Keratinocyte (primary cell): ENCODE measurements around the gene DMRT1. TPM values are rescaled to one million over a fixed set of nuclear protein-coding genes. Genes with fewer than 3 reads are reported as not detected.

ENCODE experiments used
- DNase-seq: peaks from one replicate; pipeline ENCODE4 v3.0.0-alpha.2; 2011; ENCODE audit warnings: low read depth, missing footprints, low spot score
- FAIRE-seq: peaks from 2 replicates; lab custom pipeline; 2011; peaks lifted over from hg19 to GRCh38; lab: Jason Lieb, UNC
- H2AFZ ChIP-seq: 2 replicates; pipeline ENCODE4 v1.6.0; 2012; ENCODE audit warnings: low read length, control low read depth, inconsistent platforms; ENCODE audit not compliant: control insufficient read depth
- H3K27ac ChIP-seq: 2 replicates; pipeline ENCODE4 v1.5.1; 2011; ENCODE audit warnings: low read length; ENCODE audit not compliant: control insufficient read depth, insufficient read depth
- H3K27me3 ChIP-seq: 3 replicates; pipeline ENCODE4 v1.6.0; 2011; ENCODE audit warnings: low read length; ENCODE audit not compliant: control insufficient read depth, insufficient read depth; ENCODE audit errors: extremely low read depth
- H3K36me3 ChIP-seq, 2 experiments: 2 replicates in 1 of 2; 3 replicates in 1 of 2; pipeline ENCODE4 v1.5.1; 2011; ENCODE audit warnings: low read length in 2 of 2, mild to moderate bottlenecking in 1 of 2; ENCODE audit not compliant: control insufficient read depth in 2 of 2, insufficient read depth in 2 of 2; ENCODE audit errors: extremely low read depth in 1 of 2
- H3K4me1 ChIP-seq: 3 replicates; pipeline ENCODE4 v1.5.1; 2011; ENCODE audit warnings: low read length; ENCODE audit not compliant: control insufficient read depth, insufficient read depth; ENCODE audit errors: extremely low read depth
- H3K4me2 ChIP-seq: 3 replicates; pipeline ENCODE4 v1.6.0; 2011; ENCODE audit warnings: low read depth, low read length; ENCODE audit not compliant: control insufficient read depth, insufficient read depth; ENCODE audit errors: extremely low read depth
- H3K4me3 ChIP-seq, 3 experiments: fragments of 200-600 bp in 1 of 3; sonication (generic) in 1 of 3; 2 replicates in 2 of 3; 3 replicates in 1 of 3; pipeline ENCODE4 v1.5.1; 2011 to 2016; ENCODE audit warnings: low read length in 3 of 3, mild to moderate bottlenecking in 3 of 3, control low read depth in 2 of 3, inconsistent platforms in 1 of 3, low read depth in 1 of 3, mixed read lengths in 1 of 3, mixed run types in 1 of 3, moderate library complexity in 1 of 3; ENCODE audit not compliant: control insufficient read depth in 2 of 3, insufficient read depth in 2 of 3; ENCODE audit errors: extremely low read depth in 1 of 3
- H3K79me2 ChIP-seq: 2 replicates; pipeline ENCODE4 v1.6.0; 2012; ENCODE audit warnings: low read length; ENCODE audit not compliant: control insufficient read depth, insufficient read depth
- H3K9ac ChIP-seq: 3 replicates; pipeline ENCODE4 v1.6.0; 2011; ENCODE audit warnings: low read length; ENCODE audit not compliant: control insufficient read depth, insufficient read depth; ENCODE audit errors: extremely low read depth
- H3K9me1 ChIP-seq: 3 replicates; pipeline ENCODE4 v1.6.0; 2011; ENCODE audit warnings: low read length; ENCODE audit not compliant: control insufficient read depth, insufficient read depth; ENCODE audit errors: extremely low read depth
- H3K9me3 ChIP-seq: 2 replicates; pipeline ENCODE4 v1.5.1; 2012; ENCODE audit warnings: low read depth, low read length; ENCODE audit not compliant: control insufficient read depth
- H4K20me1 ChIP-seq: 3 replicates; pipeline ENCODE4 v1.6.0; 2011; ENCODE audit warnings: low read length; ENCODE audit not compliant: control insufficient read depth, insufficient read depth; ENCODE audit errors: extremely low read depth
- CTCF ChIP-seq, 3 experiments: IDR thresholded peaks in 1 of 3; conservative IDR thresholded peaks in 1 of 3; optimal IDR thresholded peaks in 1 of 3; 2 replicates in 2 of 3; 3 replicates in 1 of 3; pipeline versions ENCODE3 to v1.5.1; 2011; ENCODE audit warnings: low read length in 3 of 3, mild to moderate bottlenecking in 3 of 3, moderate library complexity in 2 of 3, control low read depth in 1 of 3, inconsistent platforms in 1 of 3; ENCODE audit not compliant: insufficient read depth in 2 of 3; ENCODE audit errors: extremely low read depth in 1 of 3
- EZH2 ChIP-seq: IDR thresholded peaks from one replicate; pipeline ENCODE4 v1.6.1; 2012; ENCODE audit warnings: inconsistent platforms, mild to moderate bottlenecking, low read length, moderate library complexity
- dilution Hi-C: fragments of 300-500 bp; cut with MboI; formaldehyde crosslinking; loops from one replicate; pipeline ENCODE4 v1.7.0; 2020; ENCODE audit warnings: low sequenced_read_pairs; ENCODE audit not compliant: extremely low pct_ligation_motif_present
- polyA plus RNA-seq, 5 experiments: library from polyadenylated mRNA; depleted of rRNA in 3 of 5; stranded (reverse) in 3 of 5; stranded (forward) in 1 of 5; unstranded in 1 of 5; fragments of >200 nt; gene quantifications; 1 replicate in 1 of 5; 2 replicates in 3 of 5; 3 replicates in 1 of 5; pipeline versions ENCODE4 v1.2.1 to v1.2.3, GENCODE V29; 2011 to 2012; ENCODE audit warnings: missing spikeins in 2 of 5, low read depth in 1 of 5, low replicate concordance in 1 of 5

The DMRT1 gene
- polyA plus RNA-seq, 1 donor (not counting 4 experiments of a cell fraction or from before 2014, with no cell fraction given): not detected

GRCh38 chr9:975740-976257, 134.3 kb downstream of the DMRT1 start:
- no peaks in the 10 kb centered on the region for H3K79me2 ChIP-seq
- no peaks in the 10 kb centered on the region for H3K4me1 ChIP-seq
- no peaks in the 10 kb centered on the region for H3K36me3 ChIP-seq
- FAIRE-seq (no peak), DNase-seq (no peak)
- H4K20me1 ChIP-seq: no peaks in the 10 kb centered on the region
- peaks cover 3% of the 10 kb centered on the region for H3K9me3 ChIP-seq
- peaks cover 95% of the 10 kb centered on the region for H3K27me3 ChIP-seq
- no peak for TF ChIP-seq CTCF (optimal IDR thresholded peaks at IDR 0.05 in 1 of 3, IDR thresholded peaks at IDR 0.05 in 1 of 3, conservative IDR thresholded peaks at IDR 0.05 in 1 of 3; ENCODE audit: extremely low read depth in 1 of 3, insufficient read depth in 2 of 3, low read length in 3 of 3)
- peak; percentile 68 for TF ChIP-seq EZH2
- dilution Hi-C loops: no loop called here
- H3K4me2 ChIP-seq: no peak overlapping the region
- no peak overlapping the region for H3K27ac ChIP-seq
- H3K9ac ChIP-seq: no peak overlapping the region
- no peak overlapping the region for H2AFZ ChIP-seq
- H3K4me3 ChIP-seq: no peak overlapping the region
- no peaks in the 10 kb centered on the region for H3K9me1 ChIP-seq

GRCh38 chr9:976258-976942, 134.9 kb downstream of the DMRT1 start, which contains the start of gene DMRT3:
TSS of gene DMRT3 (plus strand) at chr9:976655. CDS start at chr9:977002, 347 bp downstream.
- dilution Hi-C loops: no loop called here
- Histone ChIP-seq H3K9ac (no peak within 1 kb of the TSS), H3K79me2 (no peaks in the 10 kb centered on the region), H4K20me1 (no peaks in the 10 kb centered on the region), H3K4me3 (no peak within 1 kb of the TSS), H3K36me3 (no peaks in the 10 kb centered on the region), H3K27me3 (peaks cover 92% of the 10 kb centered on the region), H3K9me1 (no peaks in the 10 kb centered on the region), H3K4me2 (peak within 1 kb of the TSS; percentile 2), H2AFZ (no peak within 1 kb of the TSS), H3K4me1 (no peaks in the 10 kb centered on the region), H3K27ac (no peak within 1 kb of the TSS), H3K9me3 (peaks cover 3% of the 10 kb centered on the region)
- DNase-seq: no peak
- TF ChIP-seq CTCF (optimal IDR thresholded peaks at IDR 0.05 in 1 of 3, IDR thresholded peaks at IDR 0.05 in 1 of 3, conservative IDR thresholded peaks at IDR 0.05 in 1 of 3; ENCODE audit: extremely low read depth in 1 of 3, insufficient read depth in 2 of 3, low read length in 3 of 3) (no peak), EZH2 (no peak)
- no peak for FAIRE-seq
